GM12878 (cell line): Measurements from ENCODE around the gene PSMA2. TPM values are rescaled to one million over a fixed set of nuclear protein-coding genes. Genes with fewer than 3 reads are reported as not detected.

Experiments used
- ATF7 ChIP-seq: fragments of 450-650 bp; IDR thresholded peaks from 2 replicates; pipeline ENCODE4 v1.6.1; 2016; ENCODE audit warnings: low read depth, mild to moderate bottlenecking
- FOS ChIP-seq: IDR thresholded peaks from 3 replicates; pipeline ENCODE4 v1.6.1; 2011; ENCODE audit warnings: borderline replicate concordance; ENCODE audit not compliant: insufficient read length; ENCODE audit errors: extremely low read depth
- KLF5 ChIP-seq: fragments of 450-650 bp; IDR thresholded peaks from 2 replicates; pipeline ENCODE4 v1.6.1; 2014; ENCODE audit warnings: mild to moderate bottlenecking; ENCODE audit not compliant: partially characterized antibody
- NFIC ChIP-seq: IDR thresholded peaks from 2 replicates; pipeline ENCODE4 v1.6.1; 2012; ENCODE audit warnings: low read depth, mild to moderate bottlenecking, inconsistent platforms, low read length, moderate library complexity
- PML ChIP-seq: IDR thresholded peaks from 2 replicates; pipeline ENCODE4 v1.6.1; 2012; ENCODE audit warnings: low read length, inconsistent platforms
- SMAD5 ChIP-seq: IDR thresholded peaks from 2 replicates; pipeline ENCODE4 v1.6.1; 2016; ENCODE audit warnings: antibody characterized with exemption, low read depth
- TCF12 ChIP-seq: IDR thresholded peaks from 2 replicates; pipeline ENCODE4 v1.6.1; 2011; ENCODE audit warnings: low read depth, mild to moderate bottlenecking, low read length
- polyA plus RNA-seq, 11 experiments: library from polyadenylated mRNA; depleted of rRNA in 4 of 11; unstranded in 6 of 11; stranded (reverse) in 5 of 11; fragments of >200 nt; fragmentation: Nextera tagmentation in 4 of 11; fragmentation: Illumina TruSeq in 1 of 11; extraction: Ambion mirVana in 4 of 11; extraction: Trizol in 1 of 11; gene quantifications; 1 replicate in 1 of 11; 2 replicates in 10 of 11; pipeline versions ENCODE4 v1.2.1 to v1.2.3, GENCODE V29; 2011 to 2016; ENCODE audit warnings: inconsistent platforms in 2 of 11, missing spikeins in 2 of 11, low read depth in 1 of 11
- total RNA-seq, 4 experiments: library from RNA; depleted of rRNA in 3 of 4; stranded (reverse); fragments of >200 nt in 3 of 4; fragmentation: Illumina TruSeq in 1 of 4; extraction: Trizol in 1 of 4; gene quantifications; 2 replicates each; pipeline versions ENCODE4 v1.2.1 to v1.2.3, GENCODE V29; 2013 to 2021
- TF ChIP-seq, protein P1 (sequence below): IDR thresholded peaks from 2 replicates; pipeline ENCODE4 v1.6.1; 2012; ENCODE audit warnings: mild to moderate bottlenecking, low read depth, low read length
- TF ChIP-seq, protein P2 (sequence below): fragments of 450-650 bp; IDR thresholded peaks from 2 replicates; pipeline ENCODE4 v1.6.1; 2017; ENCODE audit warnings: mild to moderate bottlenecking, moderate library complexity
- TF ChIP-seq, protein P3 (sequence below): fragments of 450-650 bp; IDR thresholded peaks from 2 replicates; pipeline ENCODE4 v1.6.1; 2017; ENCODE audit warnings: mild to moderate bottlenecking, moderate library complexity
- TF ChIP-seq, protein P4 (sequence below): IDR thresholded peaks from 2 replicates; pipeline ENCODE4 v1.6.1; 2012; ENCODE audit warnings: low read depth, low read length, improper control_type of control experiment
- TF ChIP-seq, protein P5 (sequence below): fragments of 450-650 bp; IDR thresholded peaks from 2 replicates; pipeline ENCODE4 v1.6.1; 2016; ENCODE audit warnings: mild to moderate bottlenecking, moderate library complexity, borderline replicate concordance

Gene PSMA2
- total and polyA plus RNA-seq, 10 of the 15 experiments (the other 5 are each of a cell fraction or from before 2014, with no cell fraction given): 129 to 1,223 (median 317) TPM

DNA sequence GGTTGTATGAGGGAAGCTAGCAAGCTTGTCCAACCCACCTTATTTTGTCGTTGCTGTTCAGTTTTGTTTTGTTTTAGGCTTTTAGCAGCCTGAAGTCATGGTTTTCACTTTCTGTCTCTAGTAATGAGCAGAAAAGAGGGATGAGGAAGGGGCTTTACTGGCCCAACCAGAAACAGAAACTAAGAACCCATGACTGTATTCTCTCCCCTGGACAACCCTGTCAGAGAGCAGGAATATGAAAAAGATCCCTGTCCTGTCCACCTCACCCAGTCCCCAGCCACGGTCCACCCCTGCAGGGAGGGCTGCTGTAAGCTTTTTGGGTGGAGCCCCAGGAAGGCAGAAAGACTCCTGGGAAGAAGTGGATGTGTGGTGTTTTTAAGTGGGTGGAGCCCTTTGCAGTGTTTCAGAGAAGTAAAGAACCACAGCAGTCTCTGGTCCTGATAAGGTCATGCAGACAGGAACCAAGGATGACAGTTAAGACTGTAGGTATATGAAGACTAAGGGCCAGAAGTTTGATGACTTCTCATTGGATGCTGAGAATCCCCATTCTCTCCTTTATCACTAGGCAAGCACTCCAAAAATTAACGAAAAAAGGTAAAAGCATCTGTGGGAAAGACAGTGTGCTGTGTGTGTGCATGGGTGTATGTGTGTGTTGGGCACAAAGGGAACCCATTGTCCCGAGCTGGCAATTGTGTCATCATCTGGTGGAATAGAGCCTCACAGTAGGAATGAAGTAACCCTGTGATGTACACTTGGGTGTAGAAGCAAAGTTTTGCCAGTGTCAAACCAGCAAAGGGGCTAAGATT, 14.1 kb upstream of the PSMA2 start (continued):
- TF ChIP-seq, protein P1, sequence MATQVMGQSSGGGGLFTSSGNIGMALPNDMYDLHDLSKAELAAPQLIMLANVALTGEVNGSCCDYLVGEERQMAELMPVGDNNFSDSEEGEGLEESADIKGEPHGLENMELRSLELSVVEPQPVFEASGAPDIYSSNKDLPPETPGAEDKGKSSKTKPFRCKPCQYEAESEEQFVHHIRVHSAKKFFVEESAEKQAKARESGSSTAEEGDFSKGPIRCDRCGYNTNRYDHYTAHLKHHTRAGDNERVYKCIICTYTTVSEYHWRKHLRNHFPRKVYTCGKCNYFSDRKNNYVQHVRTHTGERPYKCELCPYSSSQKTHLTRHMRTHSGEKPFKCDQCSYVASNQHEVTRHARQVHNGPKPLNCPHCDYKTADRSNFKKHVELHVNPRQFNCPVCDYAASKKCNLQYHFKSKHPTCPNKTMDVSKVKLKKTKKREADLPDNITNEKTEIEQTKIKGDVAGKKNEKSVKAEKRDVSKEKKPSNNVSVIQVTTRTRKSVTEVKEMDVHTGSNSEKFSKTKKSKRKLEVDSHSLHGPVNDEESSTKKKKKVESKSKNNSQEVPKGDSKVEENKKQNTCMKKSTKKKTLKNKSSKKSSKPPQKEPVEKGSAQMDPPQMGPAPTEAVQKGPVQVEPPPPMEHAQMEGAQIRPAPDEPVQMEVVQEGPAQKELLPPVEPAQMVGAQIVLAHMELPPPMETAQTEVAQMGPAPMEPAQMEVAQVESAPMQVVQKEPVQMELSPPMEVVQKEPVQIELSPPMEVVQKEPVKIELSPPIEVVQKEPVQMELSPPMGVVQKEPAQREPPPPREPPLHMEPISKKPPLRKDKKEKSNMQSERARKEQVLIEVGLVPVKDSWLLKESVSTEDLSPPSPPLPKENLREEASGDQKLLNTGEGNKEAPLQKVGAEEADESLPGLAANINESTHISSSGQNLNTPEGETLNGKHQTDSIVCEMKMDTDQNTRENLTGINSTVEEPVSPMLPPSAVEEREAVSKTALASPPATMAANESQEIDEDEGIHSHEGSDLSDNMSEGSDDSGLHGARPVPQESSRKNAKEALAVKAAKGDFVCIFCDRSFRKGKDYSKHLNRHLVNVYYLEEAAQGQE: no peak
- TF ChIP-seq NFIC (peak; percentile 17; the same call in 1 of the 2 replicates), TCF12 (no peak), PML (no peak), FOS (no peak), KLF5 (no peak), SMAD5 (no peak), ATF7 (peak; percentile 58)
- TF ChIP-seq, protein P2, sequence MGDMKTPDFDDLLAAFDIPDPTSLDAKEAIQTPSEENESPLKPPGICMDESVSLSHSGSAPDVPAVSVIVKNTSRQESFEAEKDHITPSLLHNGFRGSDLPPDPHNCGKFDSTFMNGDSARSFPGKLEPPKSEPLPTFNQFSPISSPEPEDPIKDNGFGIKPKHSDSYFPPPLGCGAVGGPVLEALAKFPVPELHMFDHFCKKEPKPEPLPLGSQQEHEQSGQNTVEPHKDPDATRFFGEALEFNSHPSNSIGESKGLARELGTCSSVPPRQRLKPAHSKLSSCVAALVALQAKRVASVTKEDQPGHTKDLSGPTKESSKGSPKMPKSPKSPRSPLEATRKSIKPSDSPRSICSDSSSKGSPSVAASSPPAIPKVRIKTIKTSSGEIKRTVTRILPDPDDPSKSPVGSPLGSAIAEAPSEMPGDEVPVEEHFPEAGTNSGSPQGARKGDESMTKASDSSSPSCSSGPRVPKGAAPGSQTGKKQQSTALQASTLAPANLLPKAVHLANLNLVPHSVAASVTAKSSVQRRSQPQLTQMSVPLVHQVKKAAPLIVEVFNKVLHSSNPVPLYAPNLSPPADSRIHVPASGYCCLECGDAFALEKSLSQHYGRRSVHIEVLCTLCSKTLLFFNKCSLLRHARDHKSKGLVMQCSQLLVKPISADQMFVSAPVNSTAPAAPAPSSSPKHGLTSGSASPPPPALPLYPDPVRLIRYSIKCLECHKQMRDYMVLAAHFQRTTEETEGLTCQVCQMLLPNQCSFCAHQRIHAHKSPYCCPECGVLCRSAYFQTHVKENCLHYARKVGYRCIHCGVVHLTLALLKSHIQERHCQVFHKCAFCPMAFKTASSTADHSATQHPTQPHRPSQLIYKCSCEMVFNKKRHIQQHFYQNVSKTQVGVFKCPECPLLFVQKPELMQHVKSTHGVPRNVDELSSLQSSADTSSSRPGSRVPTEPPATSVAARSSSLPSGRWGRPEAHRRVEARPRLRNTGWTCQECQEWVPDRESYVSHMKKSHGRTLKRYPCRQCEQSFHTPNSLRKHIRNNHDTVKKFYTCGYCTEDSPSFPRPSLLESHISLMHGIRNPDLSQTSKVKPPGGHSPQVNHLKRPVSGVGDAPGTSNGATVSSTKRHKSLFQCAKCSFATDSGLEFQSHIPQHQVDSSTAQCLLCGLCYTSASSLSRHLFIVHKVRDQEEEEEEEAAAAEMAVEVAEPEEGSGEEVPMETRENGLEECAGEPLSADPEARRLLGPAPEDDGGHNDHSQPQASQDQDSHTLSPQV: no peak
- TF ChIP-seq, protein P3, sequence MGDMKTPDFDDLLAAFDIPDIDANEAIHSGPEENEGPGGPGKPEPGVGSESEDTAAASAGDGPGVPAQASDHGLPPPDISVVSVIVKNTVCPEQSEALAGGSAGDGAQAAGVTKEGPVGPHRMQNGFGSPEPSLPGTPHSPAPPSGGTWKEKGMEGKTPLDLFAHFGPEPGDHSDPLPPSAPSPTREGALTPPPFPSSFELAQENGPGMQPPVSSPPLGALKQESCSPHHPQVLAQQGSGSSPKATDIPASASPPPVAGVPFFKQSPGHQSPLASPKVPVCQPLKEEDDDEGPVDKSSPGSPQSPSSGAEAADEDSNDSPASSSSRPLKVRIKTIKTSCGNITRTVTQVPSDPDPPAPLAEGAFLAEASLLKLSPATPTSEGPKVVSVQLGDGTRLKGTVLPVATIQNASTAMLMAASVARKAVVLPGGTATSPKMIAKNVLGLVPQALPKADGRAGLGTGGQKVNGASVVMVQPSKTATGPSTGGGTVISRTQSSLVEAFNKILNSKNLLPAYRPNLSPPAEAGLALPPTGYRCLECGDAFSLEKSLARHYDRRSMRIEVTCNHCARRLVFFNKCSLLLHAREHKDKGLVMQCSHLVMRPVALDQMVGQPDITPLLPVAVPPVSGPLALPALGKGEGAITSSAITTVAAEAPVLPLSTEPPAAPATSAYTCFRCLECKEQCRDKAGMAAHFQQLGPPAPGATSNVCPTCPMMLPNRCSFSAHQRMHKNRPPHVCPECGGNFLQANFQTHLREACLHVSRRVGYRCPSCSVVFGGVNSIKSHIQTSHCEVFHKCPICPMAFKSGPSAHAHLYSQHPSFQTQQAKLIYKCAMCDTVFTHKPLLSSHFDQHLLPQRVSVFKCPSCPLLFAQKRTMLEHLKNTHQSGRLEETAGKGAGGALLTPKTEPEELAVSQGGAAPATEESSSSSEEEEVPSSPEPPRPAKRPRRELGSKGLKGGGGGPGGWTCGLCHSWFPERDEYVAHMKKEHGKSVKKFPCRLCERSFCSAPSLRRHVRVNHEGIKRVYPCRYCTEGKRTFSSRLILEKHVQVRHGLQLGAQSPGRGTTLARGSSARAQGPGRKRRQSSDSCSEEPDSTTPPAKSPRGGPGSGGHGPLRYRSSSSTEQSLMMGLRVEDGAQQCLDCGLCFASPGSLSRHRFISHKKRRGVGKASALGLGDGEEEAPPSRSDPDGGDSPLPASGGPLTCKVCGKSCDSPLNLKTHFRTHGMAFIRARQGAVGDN: 0 out of 2 replicates have a peak, but pooled peaks have one; percentile 13
- TF ChIP-seq, protein P4, sequence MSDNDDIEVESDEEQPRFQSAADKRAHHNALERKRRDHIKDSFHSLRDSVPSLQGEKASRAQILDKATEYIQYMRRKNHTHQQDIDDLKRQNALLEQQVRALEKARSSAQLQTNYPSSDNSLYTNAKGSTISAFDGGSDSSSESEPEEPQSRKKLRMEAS: no peak
- TF ChIP-seq, protein P5, sequence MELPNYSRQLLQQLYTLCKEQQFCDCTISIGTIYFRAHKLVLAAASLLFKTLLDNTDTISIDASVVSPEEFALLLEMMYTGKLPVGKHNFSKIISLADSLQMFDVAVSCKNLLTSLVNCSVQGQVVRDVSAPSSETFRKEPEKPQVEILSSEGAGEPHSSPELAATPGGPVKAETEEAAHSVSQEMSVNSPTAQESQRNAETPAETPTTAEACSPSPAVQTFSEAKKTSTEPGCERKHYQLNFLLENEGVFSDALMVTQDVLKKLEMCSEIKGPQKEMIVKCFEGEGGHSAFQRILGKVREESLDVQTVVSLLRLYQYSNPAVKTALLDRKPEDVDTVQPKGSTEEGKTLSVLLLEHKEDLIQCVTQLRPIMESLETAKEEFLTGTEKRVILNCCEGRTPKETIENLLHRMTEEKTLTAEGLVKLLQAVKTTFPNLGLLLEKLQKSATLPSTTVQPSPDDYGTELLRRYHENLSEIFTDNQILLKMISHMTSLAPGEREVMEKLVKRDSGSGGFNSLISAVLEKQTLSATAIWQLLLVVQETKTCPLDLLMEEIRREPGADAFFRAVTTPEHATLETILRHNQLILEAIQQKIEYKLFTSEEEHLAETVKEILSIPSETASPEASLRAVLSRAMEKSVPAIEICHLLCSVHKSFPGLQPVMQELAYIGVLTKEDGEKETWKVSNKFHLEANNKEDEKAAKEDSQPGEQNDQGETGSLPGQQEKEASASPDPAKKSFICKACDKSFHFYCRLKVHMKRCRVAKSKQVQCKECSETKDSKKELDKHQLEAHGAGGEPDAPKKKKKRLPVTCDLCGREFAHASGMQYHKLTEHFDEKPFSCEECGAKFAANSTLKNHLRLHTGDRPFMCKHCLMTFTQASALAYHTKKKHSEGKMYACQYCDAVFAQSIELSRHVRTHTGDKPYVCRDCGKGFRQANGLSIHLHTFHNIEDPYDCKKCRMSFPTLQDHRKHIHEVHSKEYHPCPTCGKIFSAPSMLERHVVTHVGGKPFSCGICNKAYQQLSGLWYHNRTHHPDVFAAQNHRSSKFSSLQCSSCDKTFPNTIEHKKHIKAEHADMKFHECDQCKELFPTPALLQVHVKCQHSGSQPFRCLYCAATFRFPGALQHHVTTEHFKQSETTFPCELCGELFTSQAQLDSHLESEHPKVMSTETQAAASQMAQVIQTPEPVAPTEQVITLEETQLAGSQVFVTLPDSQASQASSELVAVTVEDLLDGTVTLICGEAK: no peak
